Left lung (tissue), 10 donors: ENCODE measurements around the gene ARNT2. TPM values are rescaled to one million over a fixed set of nuclear protein-coding genes. Genes with fewer than 3 reads are reported as not detected.

ENCODE experiments used
- ATAC-seq: fragments of 200-7000 bp; cut with Tn5 transposase; one replicate; pipeline ENCODE4 v1.9.1; 2020; ENCODE audit warnings: moderate library complexity
- DNase-seq, 4 donors: peaks; one replicate each; pipeline ENCODE4 v3.0.0-alpha.2; 2013 to 2020
- H3K27ac ChIP-seq, 2 donors: fragments of 200-600 bp; sonication (generic) in 1 of 2; one replicate each; pipeline versions ENCODE4 v1.5.0 to v1.8.0; 2020 to 2021
- H3K27me3 ChIP-seq, 2 donors: fragments of 200-600 bp; sonication (generic) in 1 of 2; one replicate each; pipeline versions ENCODE4 v1.5.0 to v1.8.0; 2020 to 2021
- H3K36me3 ChIP-seq, 2 donors: fragments of 200-600 bp; sonication (generic) in 1 of 2; one replicate each; pipeline versions ENCODE4 v1.5.0 to v1.8.0; 2020 to 2021
- H3K4me1 ChIP-seq, 2 donors: fragments of 200-600 bp; one replicate each; pipeline ENCODE4 v1.8.0; 2021
- H3K4me3 ChIP-seq, 2 donors: fragments of 200-600 bp; sonication (generic) in 1 of 2; one replicate each; pipeline versions ENCODE4 v1.5.0 to v1.8.0; 2020 to 2021; ENCODE audit warnings: mild to moderate bottlenecking in 1 of 2
- H3K9me3 ChIP-seq, 2 donors: fragments of 200-600 bp; sonication (generic) in 1 of 2; one replicate each; pipeline versions ENCODE4 v1.5.0 to v1.8.0; 2020 to 2021
- intact Hi-C, 2 donors: fragments of 100-400 bp; cut with DNase I; formaldehyde crosslinking; loops; one replicate each; pipeline versions ENCODE4 v1.11.2 to v1.14.2; 2022
- polyA plus RNA-seq, 6 donors: library from polyadenylated mRNA; unstranded; fragments of 120-200 nt; gene quantifications; one replicate each; pipeline ENCODE4 v1.2.1, GENCODE V29; 2013; ENCODE audit not compliant: insufficient read length in 6 of 6
- total RNA-seq, 2 donors: library from RNA; stranded (reverse); fragmentation: NEBNext Ultra II Directional; extraction: Animal tissue kit (Norgen Biotek cat#: 25700); gene quantifications; one replicate each; pipeline ENCODE4 v1.2.1, GENCODE V29; 2021
- TF ChIP-seq, protein P1 (sequence below), 2 donors: fragments of 200-600 bp; sonication (generic) in 1 of 2; IDR thresholded peaks; one replicate each; pipeline versions ENCODE4 v1.5.0 to v1.8.0; 2021; ENCODE audit warnings: antibody characterized with exemption in 2 of 2
- donor health status: DM: no; HTN: yes; CAD: no.
- donor health status: DM: no; HTN: no; CAD: no.

The ARNT2 gene
- total and polyA plus RNA-seq, 8 donors, result 9.7 to 50.8 (median 33.7) TPM

DNA sequence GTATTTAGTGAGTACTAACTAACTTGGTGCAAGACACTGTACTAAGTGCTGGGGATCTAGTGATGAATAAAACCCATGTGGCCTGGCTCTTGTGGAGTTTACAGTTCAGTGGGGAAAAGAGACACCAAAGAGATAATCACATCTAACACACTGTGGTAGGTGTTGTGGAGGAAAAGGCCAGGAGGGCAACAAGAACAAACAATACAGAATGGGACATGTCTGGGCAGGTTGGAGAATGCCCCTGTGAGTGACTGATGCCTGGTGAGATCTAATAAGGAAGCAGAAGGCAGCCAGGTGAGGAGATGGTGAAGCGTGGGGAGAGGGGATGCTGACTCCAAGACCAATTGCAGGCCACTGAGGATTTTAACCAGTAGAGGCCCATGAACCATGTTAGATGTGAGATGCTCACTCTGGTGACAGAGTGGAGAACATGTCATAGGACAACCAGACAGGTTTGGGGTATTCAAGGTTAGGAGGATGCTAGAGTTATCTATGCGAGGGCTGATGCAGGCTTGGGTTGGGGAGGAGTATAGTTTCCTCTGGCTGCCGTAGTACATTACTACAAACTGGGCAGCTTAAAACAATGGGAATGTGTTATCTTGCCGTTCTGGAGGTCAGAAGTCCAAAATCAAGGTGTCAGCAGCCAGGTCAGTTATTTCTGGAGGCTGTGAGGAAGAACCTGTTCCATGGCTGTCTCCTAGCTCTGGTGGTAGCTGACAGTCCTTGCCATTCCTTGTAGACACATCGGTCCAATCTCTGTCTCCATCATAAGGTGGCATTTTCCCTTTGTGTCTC, 81.4 kb downstream of the ARNT2 start:
- Histone ChIP-seq H3K4me3 (no peak overlapping the region), H3K27me3 (no peaks in the 10 kb centered on the region), H3K27ac (no peak overlapping the region), H3K36me3 (no peaks in the 10 kb centered on the region), H3K9me3 (no peaks in the 10 kb centered on the region), H3K4me1 (peaks cover 6 to 21% of the 10 kb centered on the region in 2 donors)
- ATAC-seq (no peak), DNase-seq (no peak)
- intact Hi-C loops, result no loop called here
- TF ChIP-seq, protein P1, sequence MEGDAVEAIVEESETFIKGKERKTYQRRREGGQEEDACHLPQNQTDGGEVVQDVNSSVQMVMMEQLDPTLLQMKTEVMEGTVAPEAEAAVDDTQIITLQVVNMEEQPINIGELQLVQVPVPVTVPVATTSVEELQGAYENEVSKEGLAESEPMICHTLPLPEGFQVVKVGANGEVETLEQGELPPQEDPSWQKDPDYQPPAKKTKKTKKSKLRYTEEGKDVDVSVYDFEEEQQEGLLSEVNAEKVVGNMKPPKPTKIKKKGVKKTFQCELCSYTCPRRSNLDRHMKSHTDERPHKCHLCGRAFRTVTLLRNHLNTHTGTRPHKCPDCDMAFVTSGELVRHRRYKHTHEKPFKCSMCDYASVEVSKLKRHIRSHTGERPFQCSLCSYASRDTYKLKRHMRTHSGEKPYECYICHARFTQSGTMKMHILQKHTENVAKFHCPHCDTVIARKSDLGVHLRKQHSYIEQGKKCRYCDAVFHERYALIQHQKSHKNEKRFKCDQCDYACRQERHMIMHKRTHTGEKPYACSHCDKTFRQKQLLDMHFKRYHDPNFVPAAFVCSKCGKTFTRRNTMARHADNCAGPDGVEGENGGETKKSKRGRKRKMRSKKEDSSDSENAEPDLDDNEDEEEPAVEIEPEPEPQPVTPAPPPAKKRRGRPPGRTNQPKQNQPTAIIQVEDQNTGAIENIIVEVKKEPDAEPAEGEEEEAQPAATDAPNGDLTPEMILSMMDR (IDR thresholded peaks at IDR 0.05), result no peak

DNA sequence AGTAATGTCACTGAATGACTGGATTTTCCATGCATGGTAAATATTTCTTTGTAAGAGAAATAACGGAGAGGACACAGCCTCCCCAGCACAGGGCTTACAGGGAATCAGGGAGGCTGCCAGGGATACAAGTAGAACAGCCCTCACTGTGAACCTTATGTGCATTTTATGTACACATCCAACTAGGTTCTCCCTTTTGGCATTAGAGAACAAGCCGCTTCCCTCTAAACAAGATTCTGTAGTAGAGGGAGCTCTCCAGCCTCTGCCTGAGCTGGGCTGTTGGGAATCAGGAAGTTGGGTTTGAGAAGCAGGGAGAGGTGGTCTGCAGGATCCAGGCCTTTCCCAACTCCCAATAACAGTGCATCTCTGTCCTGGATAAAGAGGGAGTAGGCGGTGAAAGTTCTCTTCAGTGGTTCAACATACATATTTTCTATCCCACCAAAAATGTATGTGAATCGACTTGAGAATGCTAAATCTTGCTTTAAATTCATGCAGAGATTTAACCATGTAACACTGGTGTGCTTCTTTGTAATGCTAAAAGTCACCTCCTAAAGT, 83.7 kb downstream of the ARNT2 start:
- H3K27ac ChIP-seq, result peak overlapping the region in 1 of 2 donors; percentile 49
- no peaks in the 10 kb centered on the region for H3K27me3 ChIP-seq
- H3K4me1 ChIP-seq, result peaks cover 6 to 28% of the 10 kb centered on the region in 2 donors
- no peak for ATAC-seq
- no peaks in the 10 kb centered on the region for H3K9me3 ChIP-seq
- H3K36me3 ChIP-seq, result no peaks in the 10 kb centered on the region
- H3K4me3 ChIP-seq, result no peak overlapping the region
- TF ChIP-seq, protein P1 (IDR thresholded peaks at IDR 0.05), result no peak
- intact Hi-C loops, result no loop called here
- no peak for DNase-seq

DNA sequence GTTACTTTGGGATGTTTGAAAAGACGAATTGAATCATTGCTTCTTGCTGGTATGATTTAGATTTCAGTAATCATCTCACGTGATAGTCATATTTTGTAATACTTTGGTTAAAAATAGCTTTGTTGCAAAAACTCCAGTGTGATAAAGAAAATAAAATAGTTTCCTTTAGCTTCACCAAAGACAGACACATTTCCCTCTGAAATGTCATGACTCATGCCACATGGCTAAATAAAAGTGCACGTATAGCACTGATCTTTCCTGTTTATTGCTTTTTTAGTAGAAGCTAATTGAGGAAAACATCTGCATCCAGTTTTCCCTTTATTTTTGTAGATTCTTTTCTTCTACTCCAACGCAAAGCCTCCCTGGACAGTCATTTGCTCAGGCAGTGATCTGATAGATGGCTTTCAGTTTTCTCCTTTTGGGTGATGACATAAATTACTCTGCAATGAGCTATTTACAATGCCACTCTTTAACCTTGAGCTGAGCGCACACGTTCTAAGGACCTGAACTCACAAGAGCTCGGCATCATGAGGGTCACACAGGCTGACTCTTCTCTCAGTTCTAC, 84.9 kb downstream of the ARNT2 start:
- peak overlapping the region; percentile 38 to 74 for H3K27ac ChIP-seq
- TF ChIP-seq, protein P1 (IDR thresholded peaks at IDR 0.05), result no peak
- H3K9me3 ChIP-seq, result no peaks in the 10 kb centered on the region
- ATAC-seq (peak; percentile 43), DNase-seq (no peak)
- intact Hi-C loops, result no loop called here
- no peak overlapping the region for H3K4me3 ChIP-seq
- no peaks in the 10 kb centered on the region for H3K27me3 ChIP-seq
- H3K4me1 ChIP-seq, result peaks cover 6 to 28% of the 10 kb centered on the region in 2 donors
- no peaks in the 10 kb centered on the region for H3K36me3 ChIP-seq

DNA sequence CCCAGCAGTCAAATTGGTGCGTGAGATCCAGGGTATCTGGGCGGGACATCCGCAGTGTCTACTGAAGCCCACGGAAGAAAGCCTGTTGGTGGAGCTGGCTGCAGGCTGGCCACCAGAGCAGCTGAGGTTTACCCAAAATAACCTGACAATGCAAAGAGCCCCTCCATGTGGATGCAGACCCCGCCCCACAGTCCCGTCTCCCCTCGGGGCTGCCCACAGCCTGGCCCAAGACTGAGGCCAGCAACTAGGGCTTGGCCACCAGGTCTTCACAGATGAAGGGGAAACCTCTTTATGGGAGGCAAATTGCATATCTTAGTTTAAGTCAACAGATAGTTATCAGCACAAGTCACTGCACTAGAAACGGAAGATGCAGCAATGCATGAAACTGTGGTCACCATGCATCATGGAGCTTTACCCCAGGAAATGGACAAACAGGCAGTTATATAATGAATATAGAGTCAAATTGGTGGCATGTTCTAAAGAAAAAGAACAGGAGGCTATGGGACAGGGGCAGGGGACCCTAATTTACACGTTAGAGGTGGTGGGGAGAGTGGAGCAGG, 86.3 kb downstream of the ARNT2 start:
- ATAC-seq (no peak), DNase-seq (no peak)
- TF ChIP-seq, protein P1 (IDR thresholded peaks at IDR 0.05), result no peak
- intact Hi-C loops, result no loop called here
- Histone ChIP-seq H3K27ac (no peak overlapping the region), H3K9me3 (no peaks in the 10 kb centered on the region), H3K27me3 (no peaks in the 10 kb centered on the region), H3K4me3 (no peak overlapping the region), H3K36me3 (no peaks in the 10 kb centered on the region), H3K4me1 (peaks cover 6 to 33% of the 10 kb centered on the region in 2 donors)
